Activated T-helper 1 cell treated with anti-CD3 and anti-CD28 coated beads, Interleukin-12 subunit alpha, Interleukin-12 subunit beta, Interleukin-2, Interleukin-4 antibody, amounts not matched to agents 30 ng/mL and 10 ng/mL and 1 ng/mL, durations not matched to agents 14 hours and 24 hours and 36 hours (primary cell): Measurements from ENCODE around the gene NUP50. TPM values are rescaled to one million over a fixed set of nuclear protein-coding genes. Genes with fewer than 3 reads are reported as not detected.
"Not testable (repeated sequence)": the region's sequence is repeated elsewhere in the genome, so short reads cannot be mapped to it uniquely, and the experiment has no call there.

Source experiments
- DNase-seq: peaks from one replicate; pipeline ENCODE4 v3.0.0; 2021; ENCODE audit warnings: low spot score
- H3K27ac Mint-ChIP-seq: one replicate; pipeline ENCODE4 v1.8.0; 2021; ENCODE audit warnings: mild to moderate bottlenecking, mixed read lengths
- H3K27me3 Mint-ChIP-seq: one replicate; pipeline ENCODE4 v1.8.0; 2022; ENCODE audit warnings: mild to moderate bottlenecking, moderate library complexity, mixed read lengths; ENCODE audit not compliant: insufficient read depth
- H3K36me3 Mint-ChIP-seq: one replicate; pipeline ENCODE4 v1.8.0; 2021; ENCODE audit warnings: low read depth, mixed read lengths
- H3K4me1 Mint-ChIP-seq: one replicate; pipeline ENCODE4 v1.8.0; 2021; ENCODE audit warnings: low read depth, mixed read lengths
- H3K4me3 Mint-ChIP-seq: one replicate; pipeline ENCODE4 v1.8.0; 2021; ENCODE audit warnings: mild to moderate bottlenecking, moderate library complexity, mixed read lengths
- H3K9me3 Mint-ChIP-seq: one replicate; pipeline ENCODE4 v1.8.0; 2021; ENCODE audit warnings: mixed read lengths
- intact Hi-C: fragments of 100-400 bp; cut with micrococcal nuclease; formaldehyde crosslinking; loops from one replicate; pipeline ENCODE4 v1.15.1; 2024
- total RNA-seq: library from RNA; stranded (reverse); gene quantifications from 2 replicates; pipeline ENCODE4 v1.2.3, GENCODE V29; 2022

The NUP50 gene
- total RNA-seq, 1 donor from 2014 or later, result 164 TPM

GRCh38 chr22:45190202-45190872 is 26.6 kb downstream of the NUP50 start:
- Mint-ChIP-seq H3K36me3 (peaks cover 15% of the 10 kb centered on the region), H3K4me3 (no peak overlapping the region), H3K27me3 (no peaks in the 10 kb centered on the region), H3K27ac (no peak overlapping the region), H3K4me1 (peaks cover 6% of the 10 kb centered on the region), H3K9me3 (no peaks in the 10 kb centered on the region)
- intact Hi-C loops, result no loop called here
- DNase-seq, result no peak

GRCh38 chr22:45191746-45192145 is 28.0 kb downstream of the NUP50 start:
- H3K9me3 Mint-ChIP-seq, H3K27ac Mint-ChIP-seq: not testable (repeated sequence)

GRCh38 chr22:45192701-45193187 is 29.0 kb downstream of the NUP50 start:
- H3K27me3 Mint-ChIP-seq, result no peaks in the 10 kb centered on the region
- H3K4me1 Mint-ChIP-seq, result no peaks in the 10 kb centered on the region
- H3K27ac Mint-ChIP-seq, result no peak overlapping the region
- no peak overlapping the region for H3K4me3 Mint-ChIP-seq
- H3K36me3 Mint-ChIP-seq, result peaks cover 5% of the 10 kb centered on the region
- no peak for DNase-seq
- no peaks in the 10 kb centered on the region for H3K9me3 Mint-ChIP-seq
- intact Hi-C loops, result loop anchor here (2.0 kb wide), 1 partner anchor 26 kb away; no protein-coding TSS in a partner anchor

More at GRCh38 chr22:45191746-45192145, 28.0 kb downstream of the NUP50 start:
- intact Hi-C loops, result loop anchor here (2.0 kb wide), 1 partner anchor 27 kb away; no protein-coding TSS in a partner anchor
- not testable (repeated sequence) for H3K36me3 Mint-ChIP-seq, H3K27me3 Mint-ChIP-seq, DNase-seq, H3K4me3 Mint-ChIP-seq, H3K4me1 Mint-ChIP-seq

GRCh38 chr22:45194686-45195085 is 31.0 kb downstream of the NUP50 start:
- no peaks in the 10 kb centered on the region for H3K9me3 Mint-ChIP-seq
- no peak for DNase-seq
- intact Hi-C loops, result no loop called here
- no peak overlapping the region for H3K27ac Mint-ChIP-seq
- H3K36me3 Mint-ChIP-seq, result no peaks in the 10 kb centered on the region
- H3K27me3 Mint-ChIP-seq, result no peaks in the 10 kb centered on the region
- H3K4me1 Mint-ChIP-seq, result no peaks in the 10 kb centered on the region
- no peak overlapping the region for H3K4me3 Mint-ChIP-seq

- Mint-ChIP-seq H3K4me1 (no peaks in the 10 kb centered on the region), H3K36me3 (no peaks in the 10 kb centered on the region)
- intact Hi-C loops, result no loop called here
Measured at GRCh38 chr22:45195616-45196015, 31.9 kb downstream of the NUP50 start.

GRCh38 chr22:45196308-45196707 is 32.6 kb downstream of the NUP50 start:
- no peak overlapping the region for H3K27ac Mint-ChIP-seq
- no peaks in the 10 kb centered on the region for H3K4me1 Mint-ChIP-seq
- no peak overlapping the region for H3K4me3 Mint-ChIP-seq

More at GRCh38 chr22:45195616-45196015, 31.9 kb downstream of the NUP50 start:
- no peaks in the 10 kb centered on the region for H3K27me3 Mint-ChIP-seq
- DNase-seq, result no peak
- no peak overlapping the region for H3K4me3 Mint-ChIP-seq
- no peaks in the 10 kb centered on the region for H3K9me3 Mint-ChIP-seq
- no peak overlapping the region for H3K27ac Mint-ChIP-seq

GRCh38 chr22:45196926-45197605 is 33.3 kb downstream of the NUP50 start:
- no peaks in the 10 kb centered on the region for H3K27me3 Mint-ChIP-seq
- no peak overlapping the region for H3K27ac Mint-ChIP-seq
- no peaks in the 10 kb centered on the region for H3K4me1 Mint-ChIP-seq
- no peaks in the 10 kb centered on the region for H3K36me3 Mint-ChIP-seq
- intact Hi-C loops, result no loop called here
- no peaks in the 10 kb centered on the region for H3K9me3 Mint-ChIP-seq
- no peak overlapping the region for H3K4me3 Mint-ChIP-seq
- no peak for DNase-seq

More at GRCh38 chr22:45196308-45196707, 32.6 kb downstream of the NUP50 start:
- no peak for DNase-seq
- intact Hi-C loops, result no loop called here
- Mint-ChIP-seq H3K9me3 (no peaks in the 10 kb centered on the region), H3K27me3 (no peaks in the 10 kb centered on the region), H3K36me3 (no peaks in the 10 kb centered on the region)

- Mint-ChIP-seq H3K36me3 (no peaks in the 10 kb centered on the region), H3K4me3 (no peak overlapping the region), H3K27ac (no peak overlapping the region), H3K27me3 (no peaks in the 10 kb centered on the region), H3K9me3 (no peaks in the 10 kb centered on the region), H3K4me1 (no peaks in the 10 kb centered on the region)
- DNase-seq, result no peak
- intact Hi-C loops, result no loop called here
Measured at GRCh38 chr22:45197606-45198462, 34.1 kb downstream of the NUP50 start.

GRCh38 chr22:45198463-45198795 is 34.7 kb downstream of the NUP50 start:
- no peak for DNase-seq
- H3K9me3 Mint-ChIP-seq, result no peaks in the 10 kb centered on the region
- H3K27me3 Mint-ChIP-seq, result no peaks in the 10 kb centered on the region
- H3K4me3 Mint-ChIP-seq, result no peak overlapping the region
- H3K27ac Mint-ChIP-seq, result no peak overlapping the region
- no peaks in the 10 kb centered on the region for H3K4me1 Mint-ChIP-seq
- intact Hi-C loops, result no loop called here
- H3K36me3 Mint-ChIP-seq, result no peaks in the 10 kb centered on the region

- Mint-ChIP-seq H3K27ac (no peak overlapping the region), H3K4me1 (no peaks in the 10 kb centered on the region), H3K36me3 (no peaks in the 10 kb centered on the region), H3K27me3 (no peaks in the 10 kb centered on the region), H3K9me3 (no peaks in the 10 kb centered on the region), H3K4me3 (no peak overlapping the region)
- no peak for DNase-seq
- intact Hi-C loops, result no loop called here
Measured at GRCh38 chr22:45199723-45200122, 36.0 kb downstream of the NUP50 start.

GRCh38 chr22:45200230-45200629 is 36.5 kb downstream of the NUP50 start:
- DNase-seq, result no peak
- Mint-ChIP-seq H3K27me3 (no peaks in the 10 kb centered on the region), H3K9me3 (no peaks in the 10 kb centered on the region), H3K36me3 (no peaks in the 10 kb centered on the region), H3K4me1 (no peaks in the 10 kb centered on the region), H3K4me3 (no peak overlapping the region), H3K27ac (no peak overlapping the region)
- intact Hi-C loops, result no loop called here

- intact Hi-C loops, result no loop called here
- Mint-ChIP-seq H3K27me3 (no peaks in the 10 kb centered on the region), H3K27ac (no peak overlapping the region), H3K4me1 (no peaks in the 10 kb centered on the region), H3K9me3 (no peaks in the 10 kb centered on the region), H3K4me3 (no peak overlapping the region), H3K36me3 (no peaks in the 10 kb centered on the region)
- DNase-seq, result no peak
Measured at GRCh38 chr22:45200860-45201511, 37.3 kb downstream of the NUP50 start.
